D721Med (cell line): Measurements from ENCODE around the gene FRMD1.

Experiments
- DNase-seq: peaks from one replicate; pipeline ENCODE4 v3.0.0; 2011; ENCODE audit warnings: low spot score; ENCODE audit not compliant: insufficient read length
- FAIRE-seq: peaks from 2 replicates; lab custom pipeline; 2011; peaks lifted over from hg19 to GRCh38; lab: Jason Lieb, UNC
- CTCF ChIP-seq: IDR thresholded peaks from 2 replicates; pipeline ENCODE4 v1.5.1; 2012; ENCODE audit warnings: mild to moderate bottlenecking, control low read depth; ENCODE audit not compliant: insufficient read depth; ENCODE audit errors: missing control alignments

The FRMD1 gene

GRCh38 chr6:168009331-168009730 lies 69.7 kb downstream of the FRMD1 start:
- no peak for FAIRE-seq
- TF ChIP-seq CTCF = no peak
- DNase-seq = no peak

GRCh38 chr6:168007592-168008338 lies 71.2 kb downstream of the FRMD1 start:
- FAIRE-seq = no peak
- no peak for TF ChIP-seq CTCF
- no peak for DNase-seq

GRCh38 chr6:168005796-168006195 lies 73.2 kb downstream of the FRMD1 start:
- no peak for DNase-seq
- TF ChIP-seq CTCF = no peak

GRCh38 chr6:168004945-168005344 lies 74.1 kb downstream of the FRMD1 start:
- TF ChIP-seq CTCF = no peak
- no peak for FAIRE-seq
- no peak for DNase-seq

More at GRCh38 chr6:168005796-168006195, 73.2 kb downstream of the FRMD1 start:
- no peak for FAIRE-seq

GRCh38 chr6:168004023-168004422 lies 75.0 kb downstream of the FRMD1 start:
- DNase-seq (no peak), FAIRE-seq (no peak)
- no peak for TF ChIP-seq CTCF
